Hair follicle dermal papilla cell (primary cell): Measurements from ENCODE around the gene CCL28. TPM values are rescaled to one million over a fixed set of nuclear protein-coding genes. Genes with fewer than 3 reads are reported as not detected.

Experiments used
- total RNA-seq: library from RNA; depleted of rRNA; stranded (reverse); fragments of >200 nt; gene quantifications from 2 replicates; pipeline ENCODE4 v1.2.3, GENCODE V29; 2012

Gene CCL28
- 6.0 and 6.7 TPM in 2 replicates for total RNA-seq

GRCh38 chr5:43412156-43412555, at the start of gene CCL28:
Gene CCL28 (minus strand): TSS chr5:43412391. CDS start chr5:43412316, 75 bp downstream.

Other genes starting within 250 kb of the CCL28 start
- 0.85 and 3.7 TPM in 2 replicates for gene NIM1K, start 220.2 kb downstream of the CCL28 start, total RNA-seq
- gene HMGCS1, start 99.0 kb downstream of the CCL28 start, total RNA-seq: 125 and 129 TPM in 2 replicates
- 17.5 and 19.0 TPM in 2 replicates for gene TMEM267, start 71.5 kb upstream of the CCL28 start, total RNA-seq
- gene C5orf34, start 102.8 kb upstream of the CCL28 start, total RNA-seq: 1.2 and 1.8 TPM in 2 replicates
- gene PAIP1, start 144.7 kb upstream of the CCL28 start, total RNA-seq: 86.0 and 94.8 TPM in 2 replicates
- gene NNT, start 190.8 kb upstream of the CCL28 start, total RNA-seq: 71.8 and 80.3 TPM in 2 replicates